Measurements from ENCODE around the gene PACRG. TPM values are rescaled to one million over a fixed set of nuclear protein-coding genes. Genes with fewer than 3 reads are reported as not detected.
A peak's percentile ranks its signal among the peaks of the same experiment; 100 is the strongest.

The PACRG gene
- total and polyA plus RNA-seq, 2 experiments from 2014 or later = 0.17 to 0.68 TPM

DNA sequence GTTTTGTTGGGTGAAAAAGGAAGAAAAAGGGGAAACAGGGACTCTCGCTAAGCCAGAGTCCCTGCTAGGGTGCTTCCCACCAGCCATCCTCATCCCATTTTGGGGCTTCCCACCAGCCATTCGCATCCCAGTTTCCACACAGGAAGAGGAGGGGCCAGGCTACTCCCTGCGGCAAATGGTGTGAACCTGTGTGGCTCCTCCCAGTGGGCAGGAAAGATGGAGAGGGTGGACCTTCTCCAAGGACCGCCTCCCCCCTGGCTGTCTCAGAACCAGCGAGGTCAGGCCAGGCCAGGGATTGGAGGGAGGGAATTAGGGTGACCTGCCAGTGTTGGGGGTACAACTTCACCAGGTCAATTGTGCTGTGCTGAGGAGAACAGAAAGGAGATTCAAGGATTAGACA is 326.9 kb downstream of the PACRG start:
- no peaks in the 10 kb centered on the region for H3K27me3 Mint-ChIP-seq (ENCODE audit: insufficient read depth, low read depth, poor library complexity)
- no peaks in the 10 kb centered on the region for H3K27me3 ChIP-seq (ENCODE audit: insufficient read depth)
- H3F3A ChIP-seq (replicated peaks; ENCODE audit: low read depth) = no peaks in the 10 kb centered on the region
- H3K4me3 ChIP-seq = no peak overlapping the region
- H4K20me1 ChIP-seq (replicated peaks; ENCODE audit: insufficient read depth) = no peaks in the 10 kb centered on the region
- DNase-seq (ENCODE audit: low spot score) (no peak), ATAC-seq (no peak)
- H3K36me3 Mint-ChIP-seq (ENCODE audit: low read depth) = peaks cover 3% of the 10 kb centered on the region; the same call in 2 of the 3 replicates
- no peak overlapping the region for H3K27ac ChIP-seq (ENCODE audit: low read depth)
- no peaks in the 10 kb centered on the region for H3K36me3 ChIP-seq (ENCODE audit: insufficient read depth)
- TF ChIP-seq NANOG (IDR thresholded peaks at IDR 0.05; ENCODE audit: borderline replicate concordance) (no peak), POLR2AphosphoS5 (IDR thresholded peaks at IDR 0.05; ENCODE audit: low read depth) (no peak), REST (IDR thresholded peaks at IDR 0.05; ENCODE audit: unreplicated experiment) (no peak), JUNB (IDR thresholded peaks at IDR 0.05; ENCODE audit: unreplicated experiment) (no peak), ZNF462 (CRISPR knock-in tag; IDR thresholded peaks at IDR 0.05) (no peak), EZH2 (IDR thresholded peaks at IDR 0.05; ENCODE audit: low read depth, unreplicated experiment) (no peak), CTCF (conservative IDR thresholded peaks at IDR 0.05; ENCODE audit: low read depth in 2 of 2) (no peak), STAT1 (IDR thresholded peaks at IDR 0.05; ENCODE audit: unreplicated experiment) (no peak), ZNF114 (CRISPR knock-in tag; IDR thresholded peaks at IDR 0.05) (no peak), CREB1 (CRISPR knock-in tag; IDR thresholded peaks at IDR 0.05; ENCODE audit: low read depth) (no peak), EZH2phosphoT487 (IDR thresholded peaks at IDR 0.05; ENCODE audit: unreplicated experiment) (no peak), ETS1 (IDR thresholded peaks at IDR 0.05) (no peak), ZNF331 (CRISPR knock-in tag; IDR thresholded peaks at IDR 0.05; ENCODE audit: low read depth) (no peak)
- H3K4me1 ChIP-seq (ENCODE audit: insufficient read depth) = no peaks in the 10 kb centered on the region
- H3K79me2 ChIP-seq (replicated peaks; ENCODE audit: insufficient read depth) = no peaks in the 10 kb centered on the region
- H3K9me2 ChIP-seq (ENCODE audit: insufficient read depth) = no peaks in the 10 kb centered on the region
- no peaks in the 10 kb centered on the region for H3K4me1 Mint-ChIP-seq
- H3K27ac Mint-ChIP-seq = no peak overlapping the region
- H3K4me3 Mint-ChIP-seq = no peak overlapping the region
- H3K9me3 Mint-ChIP-seq = peaks cover 9% of the 10 kb centered on the region
- peak overlapping the region; percentile 29; the same call in 1 of the 2 replicates for H2AFZ ChIP-seq
- H3K4me2 ChIP-seq = no peak overlapping the region
